ENCODE measurements around the gene TTLL1.
"Not testable (repeated sequence)": the region's sequence is repeated elsewhere in the genome, so short reads cannot be mapped to it uniquely, and the experiment has no call there.

The TTLL1 gene

GRCh38 chr22:43009444-43009843 is 79.7 kb downstream of the TTLL1 start:
- no peak for DNase-seq

GRCh38 chr22:43008921-43009320 is 80.3 kb downstream of the TTLL1 start:
- DNase-seq, result no peak

- DNase-seq, result no peak
Observed at GRCh38 chr22:43008509-43008908, 80.7 kb downstream of the TTLL1 start.

GRCh38 chr22:43007519-43008102 is 81.6 kb downstream of the TTLL1 start:
- DNase-seq, result no peak

- no peak for DNase-seq
Observed at GRCh38 chr22:43006753-43007152, 82.4 kb downstream of the TTLL1 start.

- no peak for DNase-seq
Observed at GRCh38 chr22:43006016-43006505, 83.1 kb downstream of the TTLL1 start.

GRCh38 chr22:43005106-43005505 is 84.1 kb downstream of the TTLL1 start:
- no peak for DNase-seq

- no peak for DNase-seq
Observed at GRCh38 chr22:43004362-43005035, 84.7 kb downstream of the TTLL1 start.

- no peak for DNase-seq
Observed at GRCh38 chr22:43002202-43002586, 87.0 kb downstream of the TTLL1 start.

- no peak for DNase-seq
Observed at GRCh38 chr22:43001271-43002201, 87.7 kb downstream of the TTLL1 start.

GRCh38 chr22:43000441-43001175 is 88.6 kb downstream of the TTLL1 start:
- no peak for DNase-seq

- no peak for DNase-seq
Observed at GRCh38 chr22:42997582-42998090, 91.6 kb downstream of the TTLL1 start.

- DNase-seq, result no peak
Observed at GRCh38 chr22:42996646-42997365, 92.4 kb downstream of the TTLL1 start.

- DNase-seq, result not testable (repeated sequence)
Observed at GRCh38 chr22:42995654-42996053, 93.5 kb downstream of the TTLL1 start.

- peak; percentile 91 for DNase-seq
Observed at GRCh38 chr22:42994917-42995562, 94.2 kb downstream of the TTLL1 start.

GRCh38 chr22:42994276-42994916 is 94.8 kb downstream of the TTLL1 start:
- no peak for DNase-seq

GRCh38 chr22:42993651-42994275 is 95.4 kb downstream of the TTLL1 start:
- no peak for DNase-seq

GRCh38 chr22:42992886-42993479 is 96.2 kb downstream of the TTLL1 start:
- no peak for DNase-seq

GRCh38 chr22:42992092-42992491 is 97.1 kb downstream of the TTLL1 start:
- no peak for DNase-seq
